NT2/D1 (cell line): ENCODE measurements around the gene ENDOU.

Experiments used
- DNase-seq: peaks from one replicate; pipeline ENCODE4 v3.0.0-alpha.2; 2011; ENCODE audit warnings: low read depth, low spot score
- H3K27me3 ChIP-seq: 2 replicates; pipeline ENCODE4 v1.6.0; 2011; ENCODE audit warnings: mild to moderate bottlenecking; ENCODE audit not compliant: insufficient read length, insufficient read depth
- H3K36me3 ChIP-seq: 2 replicates; pipeline ENCODE4 v1.6.1; 2011; ENCODE audit warnings: mild to moderate bottlenecking, low read length, mixed read lengths; ENCODE audit not compliant: insufficient read depth, insufficient read length
- H3K4me1 ChIP-seq: 2 replicates; pipeline ENCODE4 v1.5.1; 2011; ENCODE audit not compliant: insufficient read depth, insufficient read length
- H3K4me3 ChIP-seq: 2 replicates; pipeline ENCODE4 v1.5.1; 2011; ENCODE audit warnings: low read depth; ENCODE audit not compliant: insufficient read length
- H3K9ac ChIP-seq: 2 replicates; pipeline ENCODE4 v1.6.0; 2011; ENCODE audit warnings: low read depth; ENCODE audit not compliant: insufficient read length
- H3K9me3 ChIP-seq: 2 replicates; pipeline ENCODE4 v1.5.1; 2011; ENCODE audit warnings: mild to moderate bottlenecking, low read length; ENCODE audit not compliant: insufficient read depth
- SUZ12 ChIP-seq: IDR thresholded peaks from 2 replicates; pipeline ENCODE4 v1.6.1; 2011; ENCODE audit not compliant: insufficient read length, insufficient read depth; ENCODE audit errors: extremely low read depth
- YY1 ChIP-seq: IDR thresholded peaks from 2 replicates; pipeline ENCODE4 v1.6.1; 2011; ENCODE audit not compliant: insufficient read length, insufficient read depth
- ZNF274 ChIP-seq: IDR thresholded peaks from 2 replicates; pipeline ENCODE4 v1.6.1; 2011; ENCODE audit warnings: mild to moderate bottlenecking, low read depth, low read length

Gene ENDOU

GRCh38 chr12:47709237-47709636, 16.1 kb downstream of the ENDOU start:
- Histone ChIP-seq H3K9ac (no peak overlapping the region), H3K36me3 (no peaks in the 10 kb centered on the region), H3K4me3 (no peak overlapping the region), H3K9me3 (no peaks in the 10 kb centered on the region), H3K4me1 (no peaks in the 10 kb centered on the region), H3K27me3 (no peaks in the 10 kb centered on the region)
- DNase-seq = no peak
- no peak for TF ChIP-seq SUZ12
- no peak for TF ChIP-seq ZNF274

GRCh38 chr12:47707905-47708543, 17.3 kb downstream of the ENDOU start:
- no peak overlapping the region for H3K4me3 ChIP-seq
- DNase-seq = no peak
- no peaks in the 10 kb centered on the region for H3K4me1 ChIP-seq
- TF ChIP-seq SUZ12 (no peak), YY1 (no peak), ZNF274 (no peak)
- H3K36me3 ChIP-seq = peaks cover 6% of the 10 kb centered on the region
- no peaks in the 10 kb centered on the region for H3K27me3 ChIP-seq
- H3K9ac ChIP-seq = no peak overlapping the region
- H3K9me3 ChIP-seq = no peaks in the 10 kb centered on the region

- DNase-seq = no peak
- H3K9me3 ChIP-seq = no peaks in the 10 kb centered on the region
- no peaks in the 10 kb centered on the region for H3K27me3 ChIP-seq
- TF ChIP-seq YY1 = no peak
- TF ChIP-seq ZNF274 = no peak
- no peak for TF ChIP-seq SUZ12
- H3K4me3 ChIP-seq = no peak overlapping the region
- no peaks in the 10 kb centered on the region for H3K4me1 ChIP-seq
- H3K9ac ChIP-seq = no peak overlapping the region
- H3K36me3 ChIP-seq = peaks cover 7% of the 10 kb centered on the region
Measured at GRCh38 chr12:47707355-47707754, 17.9 kb downstream of the ENDOU start.

- no peaks in the 10 kb centered on the region for H3K9me3 ChIP-seq
- peaks cover 21% of the 10 kb centered on the region for H3K36me3 ChIP-seq
- no peaks in the 10 kb centered on the region for H3K27me3 ChIP-seq
- TF ChIP-seq YY1 = no peak
- TF ChIP-seq SUZ12 = no peak
- TF ChIP-seq ZNF274 = no peak
- peak; percentile 95 for DNase-seq
- H3K9ac ChIP-seq = peak within 1 kb of the TSS; percentile 85
- peak within 1 kb of the TSS; percentile 72 for H3K4me3 ChIP-seq
- no peaks in the 10 kb centered on the region for H3K4me1 ChIP-seq
Measured at GRCh38 chr12:47705566-47706425, 19.5 kb downstream of the ENDOU start, which contains the start of gene RPAP3. Gene RPAP3, minus strand, starts transcription at chr12:47706030. Its CDS starts 3,190 bp downstream, at chr12:47702840.

GRCh38 chr12:47705229-47705565, 20.1 kb downstream of the ENDOU start:
- TF ChIP-seq ZNF274 = no peak
- TF ChIP-seq SUZ12 = no peak
- no peak for TF ChIP-seq YY1
- H3K9me3 ChIP-seq = no peaks in the 10 kb centered on the region
- peak overlapping the region; percentile 85 for H3K9ac ChIP-seq
- no peaks in the 10 kb centered on the region for H3K27me3 ChIP-seq
- H3K4me1 ChIP-seq = no peaks in the 10 kb centered on the region
- peaks cover 27% of the 10 kb centered on the region for H3K36me3 ChIP-seq
- no peak for DNase-seq
- peak overlapping the region; percentile 72 for H3K4me3 ChIP-seq

- Histone ChIP-seq H3K9ac (peak overlapping the region; percentile 85), H3K4me3 (peak overlapping the region; percentile 72), H3K9me3 (no peaks in the 10 kb centered on the region), H3K36me3 (peaks cover 32% of the 10 kb centered on the region), H3K4me1 (no peaks in the 10 kb centered on the region), H3K27me3 (no peaks in the 10 kb centered on the region)
- TF ChIP-seq YY1 (no peak), ZNF274 (no peak), SUZ12 (no peak)
- no peak for DNase-seq
Measured at GRCh38 chr12:47704719-47705118, 20.6 kb downstream of the ENDOU start.

- Histone ChIP-seq H3K36me3 (peaks cover 71% of the 10 kb centered on the region), H3K4me1 (no peaks in the 10 kb centered on the region), H3K4me3 (no peak overlapping the region), H3K9ac (no peak overlapping the region), H3K27me3 (no peaks in the 10 kb centered on the region), H3K9me3 (no peaks in the 10 kb centered on the region)
- TF ChIP-seq YY1 (no peak), ZNF274 (no peak)
- no peak for DNase-seq
Measured at GRCh38 chr12:47700263-47700662, 25.0 kb downstream of the ENDOU start.
